ENCODE results near the gene GALNT9.

DNA sequence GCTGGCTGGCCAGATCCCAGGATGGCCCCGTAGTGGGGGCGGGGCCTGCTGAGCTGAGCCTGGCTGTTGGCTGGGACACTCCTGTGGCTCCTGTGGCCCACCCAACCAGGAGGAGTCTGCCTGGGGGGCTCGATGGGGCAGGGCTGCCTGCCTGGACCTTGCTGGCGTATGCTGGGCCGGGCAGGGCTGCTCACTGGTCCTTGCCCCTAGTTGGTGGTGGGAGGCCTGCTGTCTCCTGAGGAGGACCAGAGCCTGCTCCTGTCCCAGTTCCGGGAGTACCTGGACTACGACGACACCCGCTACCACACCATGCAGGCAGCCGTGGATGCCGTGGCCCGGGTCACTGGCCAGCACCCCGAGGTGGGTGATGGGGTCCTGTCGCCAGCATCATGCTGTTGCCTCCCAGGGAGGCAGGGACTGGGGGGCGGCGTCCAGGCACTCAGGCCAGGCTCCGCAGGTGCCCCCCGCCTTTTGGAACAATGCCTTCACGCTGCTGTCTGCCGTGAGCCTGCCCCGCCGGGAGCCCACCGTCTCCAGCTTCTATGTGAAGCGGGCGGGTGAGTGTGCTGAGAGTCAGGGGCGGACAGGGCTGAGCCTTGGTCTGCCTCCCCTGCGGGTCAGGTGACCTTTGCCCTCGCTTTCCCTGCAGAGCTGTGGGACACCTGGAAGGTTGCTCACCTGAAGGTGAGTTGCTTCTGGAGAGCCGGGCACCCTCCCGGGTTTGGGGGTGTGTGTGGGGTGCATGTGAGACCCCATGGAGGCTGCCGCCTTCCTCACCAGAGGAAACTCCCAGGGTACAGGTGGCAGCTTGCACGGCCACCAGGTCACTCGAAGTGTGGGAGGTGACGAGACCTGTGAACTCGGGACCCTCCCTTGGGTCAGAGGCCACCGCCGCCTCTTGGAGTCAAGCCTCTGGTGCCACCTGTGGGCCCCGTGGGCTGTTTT, 181.7 kb downstream of the GALNT9 start:
- TF ChIP-seq TAF1 (IDR thresholded peaks at IDR 0.05; ENCODE audit: low read depth), result no peak
- TF ChIP-seq, protein P1, sequence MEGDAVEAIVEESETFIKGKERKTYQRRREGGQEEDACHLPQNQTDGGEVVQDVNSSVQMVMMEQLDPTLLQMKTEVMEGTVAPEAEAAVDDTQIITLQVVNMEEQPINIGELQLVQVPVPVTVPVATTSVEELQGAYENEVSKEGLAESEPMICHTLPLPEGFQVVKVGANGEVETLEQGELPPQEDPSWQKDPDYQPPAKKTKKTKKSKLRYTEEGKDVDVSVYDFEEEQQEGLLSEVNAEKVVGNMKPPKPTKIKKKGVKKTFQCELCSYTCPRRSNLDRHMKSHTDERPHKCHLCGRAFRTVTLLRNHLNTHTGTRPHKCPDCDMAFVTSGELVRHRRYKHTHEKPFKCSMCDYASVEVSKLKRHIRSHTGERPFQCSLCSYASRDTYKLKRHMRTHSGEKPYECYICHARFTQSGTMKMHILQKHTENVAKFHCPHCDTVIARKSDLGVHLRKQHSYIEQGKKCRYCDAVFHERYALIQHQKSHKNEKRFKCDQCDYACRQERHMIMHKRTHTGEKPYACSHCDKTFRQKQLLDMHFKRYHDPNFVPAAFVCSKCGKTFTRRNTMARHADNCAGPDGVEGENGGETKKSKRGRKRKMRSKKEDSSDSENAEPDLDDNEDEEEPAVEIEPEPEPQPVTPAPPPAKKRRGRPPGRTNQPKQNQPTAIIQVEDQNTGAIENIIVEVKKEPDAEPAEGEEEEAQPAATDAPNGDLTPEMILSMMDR (IDR thresholded peaks at IDR 0.05; ENCODE audit: poor library complexity, severe bottlenecking), result no peak
- no peak for TF ChIP-seq EZH2 (IDR thresholded peaks at IDR 0.05; ENCODE audit: borderline replicate concordance, insufficient read depth, low read length, poor library complexity, severe bottlenecking)
- TF ChIP-seq, protein P2, sequence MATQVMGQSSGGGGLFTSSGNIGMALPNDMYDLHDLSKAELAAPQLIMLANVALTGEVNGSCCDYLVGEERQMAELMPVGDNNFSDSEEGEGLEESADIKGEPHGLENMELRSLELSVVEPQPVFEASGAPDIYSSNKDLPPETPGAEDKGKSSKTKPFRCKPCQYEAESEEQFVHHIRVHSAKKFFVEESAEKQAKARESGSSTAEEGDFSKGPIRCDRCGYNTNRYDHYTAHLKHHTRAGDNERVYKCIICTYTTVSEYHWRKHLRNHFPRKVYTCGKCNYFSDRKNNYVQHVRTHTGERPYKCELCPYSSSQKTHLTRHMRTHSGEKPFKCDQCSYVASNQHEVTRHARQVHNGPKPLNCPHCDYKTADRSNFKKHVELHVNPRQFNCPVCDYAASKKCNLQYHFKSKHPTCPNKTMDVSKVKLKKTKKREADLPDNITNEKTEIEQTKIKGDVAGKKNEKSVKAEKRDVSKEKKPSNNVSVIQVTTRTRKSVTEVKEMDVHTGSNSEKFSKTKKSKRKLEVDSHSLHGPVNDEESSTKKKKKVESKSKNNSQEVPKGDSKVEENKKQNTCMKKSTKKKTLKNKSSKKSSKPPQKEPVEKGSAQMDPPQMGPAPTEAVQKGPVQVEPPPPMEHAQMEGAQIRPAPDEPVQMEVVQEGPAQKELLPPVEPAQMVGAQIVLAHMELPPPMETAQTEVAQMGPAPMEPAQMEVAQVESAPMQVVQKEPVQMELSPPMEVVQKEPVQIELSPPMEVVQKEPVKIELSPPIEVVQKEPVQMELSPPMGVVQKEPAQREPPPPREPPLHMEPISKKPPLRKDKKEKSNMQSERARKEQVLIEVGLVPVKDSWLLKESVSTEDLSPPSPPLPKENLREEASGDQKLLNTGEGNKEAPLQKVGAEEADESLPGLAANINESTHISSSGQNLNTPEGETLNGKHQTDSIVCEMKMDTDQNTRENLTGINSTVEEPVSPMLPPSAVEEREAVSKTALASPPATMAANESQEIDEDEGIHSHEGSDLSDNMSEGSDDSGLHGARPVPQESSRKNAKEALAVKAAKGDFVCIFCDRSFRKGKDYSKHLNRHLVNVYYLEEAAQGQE (IDR thresholded peaks at IDR 0.05; ENCODE audit: borderline replicate concordance), result no peak
- no peak for TF ChIP-seq POLR2AphosphoS5 (IDR thresholded peaks at IDR 0.05)
- no peak for TF ChIP-seq EP300 (conservative IDR thresholded peaks at IDR 0.05; ENCODE audit: poor library complexity, severe bottlenecking)
- no peak for TF ChIP-seq MXI1 (conservative IDR thresholded peaks at IDR 0.05; ENCODE audit: poor library complexity, severe bottlenecking)
- TF ChIP-seq RAD21 (conservative IDR thresholded peaks at IDR 0.05), result no peak
- no peak for TF ChIP-seq SMC3 (conservative IDR thresholded peaks at IDR 0.05; ENCODE audit: poor library complexity)
